ENCODE measurements around the gene SPAAR.

DNA sequence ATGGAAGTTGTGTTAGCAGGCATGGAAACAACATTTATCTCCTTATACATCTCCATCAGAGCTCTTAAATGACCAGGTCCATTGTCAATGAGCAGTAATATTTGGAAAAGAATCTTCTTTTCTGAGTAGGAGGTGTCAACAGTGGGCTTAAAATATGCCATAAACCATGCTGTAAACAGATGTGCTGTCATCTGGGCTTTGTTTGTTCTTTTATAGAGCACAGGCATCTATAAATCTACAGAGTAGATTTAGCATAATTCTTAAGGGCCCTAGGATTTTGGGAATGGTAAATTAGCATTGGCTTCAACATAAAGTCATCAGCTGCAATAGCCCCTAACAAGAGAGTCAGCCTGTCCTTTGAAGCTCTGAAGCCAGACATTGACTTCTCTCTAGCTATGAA is 11.0 kb upstream of the SPAAR start:
- no peak for TF ChIP-seq CTCF (IDR thresholded peaks at IDR 0.05)
- TF ChIP-seq POLR2AphosphoS5 (IDR thresholded peaks at IDR 0.05; ENCODE audit: low read depth, low read length), result no peak
- TF ChIP-seq SIN3A (IDR thresholded peaks at IDR 0.05; ENCODE audit: borderline replicate concordance, insufficient read depth, low read depth, low read length), result no peak

Data from Panc1 (cell line).